ENCODE results near the gene GFRA1. TPM values are rescaled to one million over a fixed set of nuclear protein-coding genes. Genes with fewer than 3 reads are reported as not detected.
A peak's percentile ranks its signal among the peaks of the same experiment; 100 is the strongest.

Gene GFRA1
- total and polyA plus RNA-seq, 5 donors, result 2.7 to 8.3 (median 6.8) TPM

- Histone ChIP-seq H3K27me3 (ENCODE audit: control insufficient read depth, insufficient read depth) (no peaks in the 10 kb centered on the region), H3K9me3 (ENCODE audit: control insufficient read depth, low read length) (no peaks in the 10 kb centered on the region), H3K4me3 (ENCODE audit: low read length) (no peak overlapping the region), H3K27ac (ENCODE audit: low read length) (no peak overlapping the region), H3K4me1 (ENCODE audit: control insufficient read depth, insufficient read depth, low read length) (peaks cover 2% of the 10 kb centered on the region)
- 80% methylated on average over 5 of the region's 5 CpGs for WGBS
- intact Hi-C loops (cut with DNase I), result no loop called here
- DNase-seq (no peak), ATAC-seq (peak in 1 of 2 donors; percentile 18)
Observed at GRCh38 chr10:116256752-116257259, 16.2 kb downstream of the GFRA1 start.

- no peak for DNase-seq
- Histone ChIP-seq H3K4me3 (ENCODE audit: low read length) (no peak overlapping the region), H3K27me3 (ENCODE audit: control insufficient read depth, insufficient read depth) (no peaks in the 10 kb centered on the region), H3K27ac (ENCODE audit: low read length) (no peak overlapping the region), H3K4me1 (ENCODE audit: control insufficient read depth, insufficient read depth, low read length) (peaks cover 2% of the 10 kb centered on the region), H3K9me3 (ENCODE audit: control insufficient read depth, low read length) (no peaks in the 10 kb centered on the region)
- no peak for ATAC-seq
- WGBS, result 60% methylated on average over 12 of the region's 12 CpGs
- intact Hi-C loops (cut with DNase I), result no loop called here
Observed at GRCh38 chr10:116255886-116256751, 16.9 kb downstream of the GFRA1 start.

GRCh38 chr10:116254422-116255155 is 18.4 kb downstream of the GFRA1 start:
- Histone ChIP-seq H3K27me3 (ENCODE audit: control insufficient read depth, insufficient read depth) (no peaks in the 10 kb centered on the region), H3K4me1 (ENCODE audit: control insufficient read depth, insufficient read depth, low read length) (peaks cover 2% of the 10 kb centered on the region), H3K9me3 (ENCODE audit: control insufficient read depth, low read length) (no peaks in the 10 kb centered on the region), H3K4me3 (ENCODE audit: low read length) (no peak overlapping the region), H3K27ac (ENCODE audit: low read length) (no peak overlapping the region)
- ATAC-seq, result no peak
- intact Hi-C loops (cut with DNase I), result no loop called here
- DNase-seq, result no peak
- 46% methylated on average over 7 of the region's 7 CpGs for WGBS

- Histone ChIP-seq H3K4me3 (ENCODE audit: low read length) (no peak overlapping the region), H3K4me1 (ENCODE audit: control insufficient read depth, insufficient read depth, low read length) (peaks cover 2% of the 10 kb centered on the region), H3K27ac (ENCODE audit: low read length) (no peak overlapping the region), H3K27me3 (ENCODE audit: control insufficient read depth, insufficient read depth) (no peaks in the 10 kb centered on the region), H3K9me3 (ENCODE audit: control insufficient read depth, low read length) (no peaks in the 10 kb centered on the region)
- 89% methylated on average over 4 of the region's 4 CpGs for WGBS
- ATAC-seq (no peak), DNase-seq (no peak)
- intact Hi-C loops (cut with DNase I), result no loop called here
Observed at GRCh38 chr10:116253716-116254115, 19.3 kb downstream of the GFRA1 start.

GRCh38 chr10:116251602-116252395 is 21.2 kb downstream of the GFRA1 start:
- 86% methylated on average over 12 of the region's 12 CpGs for WGBS
- intact Hi-C loops (cut with DNase I), result no loop called here
- no peak overlapping the region for H3K27ac ChIP-seq (ENCODE audit: low read length)
- H3K4me3 ChIP-seq (ENCODE audit: low read length), result no peak overlapping the region
- DNase-seq (no peak), ATAC-seq (no peak)
- peaks cover 2% of the 10 kb centered on the region for H3K4me1 ChIP-seq (ENCODE audit: control insufficient read depth, insufficient read depth, low read length)
- H3K27me3 ChIP-seq (ENCODE audit: control insufficient read depth, insufficient read depth), result no peaks in the 10 kb centered on the region
- no peaks in the 10 kb centered on the region for H3K9me3 ChIP-seq (ENCODE audit: control insufficient read depth, low read length)

- ATAC-seq (no peak), DNase-seq (no peak)
- Histone ChIP-seq H3K27me3 (ENCODE audit: control insufficient read depth, insufficient read depth) (no peaks in the 10 kb centered on the region), H3K4me3 (ENCODE audit: low read length) (no peak overlapping the region), H3K4me1 (ENCODE audit: control insufficient read depth, insufficient read depth, low read length) (no peaks in the 10 kb centered on the region), H3K9me3 (ENCODE audit: control insufficient read depth, low read length) (no peaks in the 10 kb centered on the region), H3K27ac (ENCODE audit: low read length) (no peak overlapping the region)
- intact Hi-C loops (cut with DNase I), result no loop called here
Observed at GRCh38 chr10:116247691-116248090, 25.3 kb downstream of the GFRA1 start.

GRCh38 chr10:116246263-116246662 is 26.7 kb downstream of the GFRA1 start:
- Histone ChIP-seq H3K27me3 (ENCODE audit: control insufficient read depth, insufficient read depth) (no peaks in the 10 kb centered on the region), H3K4me1 (ENCODE audit: control insufficient read depth, insufficient read depth, low read length) (no peaks in the 10 kb centered on the region), H3K9me3 (ENCODE audit: control insufficient read depth, low read length) (no peaks in the 10 kb centered on the region), H3K27ac (ENCODE audit: low read length) (no peak overlapping the region), H3K4me3 (ENCODE audit: low read length) (no peak overlapping the region)
- 81% methylated on average over 9 of the region's 9 CpGs for WGBS
- ATAC-seq (no peak), DNase-seq (no peak)
- intact Hi-C loops (cut with DNase I), result no loop called here

GRCh38 chr10:116245156-116245555 is 27.9 kb downstream of the GFRA1 start:
- 61% methylated on average over 2 of the region's 2 CpGs for WGBS
- intact Hi-C loops (cut with DNase I), result no loop called here
- Histone ChIP-seq H3K27me3 (ENCODE audit: control insufficient read depth, insufficient read depth) (no peaks in the 10 kb centered on the region), H3K27ac (ENCODE audit: low read length) (no peak overlapping the region), H3K4me3 (ENCODE audit: low read length) (no peak overlapping the region), H3K4me1 (ENCODE audit: control insufficient read depth, insufficient read depth, low read length) (no peaks in the 10 kb centered on the region), H3K9me3 (ENCODE audit: control insufficient read depth, low read length) (no peaks in the 10 kb centered on the region)
- DNase-seq (no peak), ATAC-seq (no peak)

- 79% methylated on average over 6 of the region's 6 CpGs for WGBS
- ATAC-seq (peak in 1 of 2 donors; percentile 55), DNase-seq (no peak)
- H3K27me3 ChIP-seq (ENCODE audit: control insufficient read depth, insufficient read depth), result no peaks in the 10 kb centered on the region
- no peaks in the 10 kb centered on the region for H3K4me1 ChIP-seq (ENCODE audit: control insufficient read depth, insufficient read depth, low read length)
- intact Hi-C loops (cut with DNase I), result no loop called here
- H3K27ac ChIP-seq (ENCODE audit: low read length), result no peak overlapping the region
- H3K4me3 ChIP-seq (ENCODE audit: low read length), result no peak overlapping the region
- no peaks in the 10 kb centered on the region for H3K9me3 ChIP-seq (ENCODE audit: control insufficient read depth, low read length)
Observed at GRCh38 chr10:116241642-116242410, 31.2 kb downstream of the GFRA1 start.

- no peaks in the 10 kb centered on the region for H3K9me3 ChIP-seq (ENCODE audit: control insufficient read depth, low read length)
- ATAC-seq (peak in 1 of 2 donors; percentile 87), DNase-seq (no peak)
- H3K27me3 ChIP-seq (ENCODE audit: control insufficient read depth, insufficient read depth), result no peaks in the 10 kb centered on the region
- WGBS, result 54% methylated on average over 8 of the region's 8 CpGs
- H3K27ac ChIP-seq (ENCODE audit: low read length), result no peak overlapping the region
- no peak overlapping the region for H3K4me3 ChIP-seq (ENCODE audit: low read length)
- no peaks in the 10 kb centered on the region for H3K4me1 ChIP-seq (ENCODE audit: control insufficient read depth, insufficient read depth, low read length)
- intact Hi-C loops (cut with DNase I), result no loop called here
Observed at GRCh38 chr10:116241085-116241484, 31.9 kb downstream of the GFRA1 start.
